ENCODE measurements around the gene NFYC.

Gene NFYC

DNA sequence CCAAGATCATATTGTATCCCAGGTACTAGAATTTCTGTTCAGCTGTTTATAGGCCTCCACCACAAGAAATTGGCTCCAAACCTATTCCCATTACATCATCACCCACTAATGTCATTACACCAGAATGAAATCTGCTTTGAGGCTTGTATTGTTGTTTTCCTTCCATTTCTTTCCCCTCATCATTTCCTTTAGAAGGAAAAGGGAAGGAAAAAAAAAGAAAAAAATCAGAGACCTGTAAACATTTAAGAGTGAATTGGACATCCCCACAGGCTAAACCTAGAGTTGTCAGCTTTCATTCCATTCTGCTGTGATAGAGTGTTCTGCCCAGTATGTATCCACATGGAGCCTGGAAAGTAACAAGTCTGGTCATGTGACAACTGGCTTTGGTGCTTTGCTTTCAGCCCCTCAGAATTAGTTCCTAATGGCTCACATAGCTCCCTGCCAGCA, 44.6 kb downstream of the NFYC start:
- DNase-seq (ENCODE audit: low read depth, low spot score), result no peak
- CTCF ChIA-PET, result interaction anchor here (1.2 kb wide), 1 partner anchor 26 kb away, joined by 3 read pairs; no protein-coding TSS in a partner anchor
- no peak for TF ChIP-seq CTCF (IDR thresholded peaks at IDR 0.05; ENCODE audit: insufficient read depth, low read length, missing control alignments)
- H3K4me3 ChIP-seq (ENCODE audit: low read depth, low read length), result no peak overlapping the region
- POLR2A ChIA-PET, result no interaction called here

DNA sequence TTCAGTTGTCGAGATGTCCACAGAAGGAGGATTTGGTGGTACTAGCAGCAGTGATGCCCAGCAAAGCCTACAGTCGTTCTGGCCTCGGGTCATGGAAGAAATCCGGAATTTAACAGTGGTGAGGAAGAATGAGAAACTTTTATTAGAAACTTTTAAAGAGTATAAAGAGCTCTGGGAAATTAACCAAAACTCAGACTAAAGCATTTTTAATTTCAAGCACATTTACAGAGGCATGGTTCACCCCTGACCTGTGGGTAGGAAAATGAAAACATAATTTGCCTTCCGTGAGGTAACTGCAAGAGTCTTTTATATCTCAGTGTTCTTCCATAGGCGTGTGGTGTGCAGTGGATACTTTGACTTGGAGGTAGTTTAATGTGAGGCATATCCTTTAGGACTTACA, 47.3 kb downstream of the NFYC start:
- TF ChIP-seq CTCF (IDR thresholded peaks at IDR 0.05; ENCODE audit: insufficient read depth, low read length, missing control alignments), result no peak
- POLR2A ChIA-PET, result no interaction called here
- CTCF ChIA-PET, result interaction anchor here (1.2 to 1.8 kb wide), 3 partner anchors 10 to 111 kb away, joined by 3 to 5 read pairs (median 5); no protein-coding TSS in a partner anchor
- H3K4me3 ChIP-seq (ENCODE audit: low read depth, low read length), result no peak overlapping the region
- no peak for DNase-seq (ENCODE audit: low read depth, low spot score)

DNA sequence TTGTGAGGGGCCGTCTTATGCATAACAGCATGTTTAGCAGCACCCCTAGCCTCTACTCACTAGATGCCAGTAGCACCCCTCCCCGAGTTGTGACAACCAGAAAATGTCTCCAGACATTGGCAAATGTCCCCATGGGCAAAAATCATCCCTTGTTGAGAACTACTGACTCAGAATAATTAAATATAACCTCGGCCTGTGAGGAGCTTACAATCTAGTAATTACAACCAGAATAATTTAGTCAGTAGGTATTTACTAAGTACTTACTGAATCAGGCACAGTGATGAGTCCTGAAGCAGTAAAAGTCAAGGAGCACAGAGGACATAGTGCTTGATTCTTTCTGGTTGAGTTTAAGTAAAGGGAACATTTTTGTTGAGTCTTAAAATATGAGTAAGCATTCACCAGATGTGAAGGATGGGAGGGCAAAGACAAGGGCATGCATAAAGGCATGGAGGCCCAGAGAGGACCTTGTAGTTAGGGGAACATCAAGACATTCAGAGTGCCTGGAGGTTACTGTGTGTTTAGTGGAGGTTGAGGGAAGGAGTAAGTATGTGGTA, 48.0 kb downstream of the NFYC start:
- no peak overlapping the region for H3K4me3 ChIP-seq (ENCODE audit: low read depth, low read length)
- ChIA-PET CTCF (interaction anchor here (1.2 to 1.8 kb wide), 2 partner anchors 10 to 35 kb away, joined by 5 read pairs; no protein-coding TSS in a partner anchor), POLR2A (no interaction called here)
- TF ChIP-seq CTCF (IDR thresholded peaks at IDR 0.05; ENCODE audit: insufficient read depth, low read length, missing control alignments), result no peak
- no peak for DNase-seq (ENCODE audit: low read depth, low spot score)

GRCh38 chr1:40740039-40740996, 48.8 kb downstream of the NFYC start:
- CTCF ChIA-PET, result interaction anchor here (1.0 to 1.7 kb wide), 3 partner anchors 32 to 34 kb away, joined by 3 to 5 read pairs (median 5); no protein-coding TSS in a partner anchor
- no peak overlapping the region for H3K4me3 ChIP-seq (ENCODE audit: low read depth, low read length)
- POLR2A ChIA-PET, result no interaction called here
- no peak for DNase-seq (ENCODE audit: low read depth, low spot score)
- no peak for TF ChIP-seq CTCF (IDR thresholded peaks at IDR 0.05; ENCODE audit: insufficient read depth, low read length, missing control alignments)

DNA sequence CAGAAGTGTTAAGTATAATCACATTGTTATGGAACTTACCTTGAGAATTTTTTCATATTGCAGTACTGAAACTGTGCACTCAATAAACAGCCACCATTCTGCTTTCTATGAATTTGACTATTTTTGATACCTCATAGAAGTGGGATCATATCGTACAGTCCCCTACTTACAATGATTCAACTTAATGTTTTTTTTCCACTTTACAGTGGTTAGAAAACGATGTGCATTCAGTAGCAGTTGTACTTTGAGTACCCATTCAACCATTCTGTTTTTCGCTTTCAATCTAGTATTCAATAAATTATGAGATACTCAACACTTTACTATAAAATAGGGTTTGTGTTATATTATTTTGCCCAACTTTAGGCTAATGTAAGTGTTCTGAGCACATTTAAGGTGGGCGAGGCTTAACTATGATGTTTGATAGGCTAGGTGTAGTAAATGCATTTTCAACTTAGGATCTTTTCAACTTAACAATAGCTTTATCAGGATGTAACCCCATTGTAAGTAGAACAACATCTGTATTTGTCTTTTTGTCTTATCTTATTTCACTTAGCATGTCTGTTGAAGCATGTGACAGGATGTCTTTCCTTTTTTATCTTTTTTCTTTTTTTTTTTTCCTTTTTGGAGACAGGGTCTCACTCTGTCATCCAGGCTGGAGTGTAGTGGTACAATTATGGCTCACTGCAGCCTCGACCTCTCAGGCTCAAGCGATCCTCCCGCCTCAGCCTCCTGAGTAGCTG, 49.7 kb downstream of the NFYC start:
- POLR2A ChIA-PET, result no interaction called here
- CTCF ChIA-PET, result interaction anchor here (1.0 to 1.7 kb wide), 3 partner anchors 8 to 33 kb away, joined by 3 to 5 read pairs (median 4); no protein-coding TSS in a partner anchor
- no peak for DNase-seq (ENCODE audit: low read depth, low spot score)
- H3K4me3 ChIP-seq (ENCODE audit: low read depth, low read length), result no peak overlapping the region
- no peak for TF ChIP-seq CTCF (IDR thresholded peaks at IDR 0.05; ENCODE audit: insufficient read depth, low read length, missing control alignments)
